Smooth muscle cell of the brain vasculature (primary cell): Measurements from ENCODE around the gene TRIM29.
A peak's percentile ranks its signal among the peaks of the same experiment; 100 is the strongest.

ENCODE experiments used
- DNase-seq: peaks from one replicate; pipeline ENCODE4 v3.0.0-alpha.2; 2012; ENCODE audit warnings: low read depth, low spot score

The TRIM29 gene

DNA sequence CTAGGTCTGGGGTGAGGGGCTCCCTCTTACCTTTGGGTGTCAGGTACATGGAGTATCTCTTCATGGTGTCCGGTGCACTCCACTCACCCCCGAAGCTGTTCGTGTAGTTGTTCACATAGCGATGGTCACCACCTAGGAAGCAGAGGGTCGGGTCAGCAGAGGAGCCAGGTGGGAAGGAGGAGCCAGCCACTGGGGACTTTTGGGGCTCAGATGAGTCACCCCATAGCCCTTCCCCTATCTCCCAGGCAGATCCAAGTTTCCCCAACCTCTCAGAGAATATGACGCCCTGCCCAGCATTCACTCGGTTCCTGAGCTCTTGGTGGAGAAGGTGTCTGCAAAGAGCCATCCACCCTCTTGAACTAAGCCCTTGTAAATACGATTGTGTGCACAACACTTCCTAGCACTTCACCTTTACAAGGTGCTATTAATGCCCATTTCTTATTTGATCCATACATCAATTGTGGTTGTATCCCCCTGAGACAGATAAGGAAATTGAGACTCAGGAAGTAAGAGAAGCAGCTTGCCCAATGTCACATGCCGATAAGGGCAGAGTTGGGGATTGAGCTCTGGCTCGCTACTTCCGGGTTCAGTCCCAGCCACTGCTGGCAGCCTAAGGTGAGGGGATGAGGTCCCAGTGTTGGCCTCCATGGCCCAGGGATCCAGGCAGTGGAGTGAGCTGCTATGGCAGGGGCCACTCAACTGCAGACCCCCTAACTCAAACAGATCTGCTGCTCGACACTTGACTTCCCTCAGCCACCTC lies 14.8 kb downstream of the TRIM29 start:
- no peak for DNase-seq

DNA sequence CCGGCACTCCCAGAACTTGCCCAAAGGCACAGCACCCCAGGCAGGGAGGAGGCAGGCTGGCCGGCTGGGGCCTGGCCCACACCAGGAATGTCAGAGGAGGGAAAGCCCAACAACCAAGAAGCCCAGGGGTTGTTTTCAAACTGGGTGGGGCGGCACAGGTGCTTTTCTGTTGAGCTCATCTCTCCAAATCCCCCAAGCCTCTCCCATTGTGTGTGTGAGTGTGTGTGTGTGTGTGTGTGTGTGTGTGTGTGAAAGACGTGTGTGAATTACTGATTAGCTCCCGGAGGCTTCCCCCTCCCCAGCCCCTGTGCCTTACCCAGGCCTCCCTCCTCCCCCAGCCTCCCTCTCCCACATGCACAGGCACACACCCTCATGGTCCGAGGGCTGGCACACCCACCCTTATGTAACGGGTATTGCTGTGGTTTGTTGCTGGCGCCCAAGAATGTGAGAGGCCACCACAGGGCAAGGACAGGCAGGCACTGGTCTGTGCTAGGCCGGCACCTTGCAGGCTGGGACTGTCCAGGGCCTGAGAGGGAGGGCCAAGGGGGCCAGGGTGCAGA lies 15.9 kb downstream of the TRIM29 start:
- DNase-seq: no peak

DNA sequence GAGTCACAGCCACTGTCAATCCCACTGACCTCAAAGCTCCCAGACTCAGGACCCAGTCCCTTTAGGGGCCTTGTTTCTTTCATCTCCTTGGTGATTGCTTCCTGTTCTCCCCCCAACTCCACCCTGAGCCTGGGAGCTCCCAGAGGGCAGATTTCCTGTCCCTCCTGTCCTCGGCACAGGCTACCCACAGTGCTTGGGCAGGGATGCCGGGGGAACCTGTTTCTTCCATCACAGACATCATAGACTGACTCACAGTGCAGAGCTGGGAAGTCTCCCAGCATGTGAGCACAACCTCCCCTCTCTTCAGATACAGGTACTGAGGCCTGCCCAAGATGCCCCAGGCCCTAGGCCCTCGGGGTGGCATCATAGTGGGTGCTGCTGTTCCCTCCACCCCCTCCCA lies 16.6 kb downstream of the TRIM29 start:
- DNase-seq: no peak

DNA sequence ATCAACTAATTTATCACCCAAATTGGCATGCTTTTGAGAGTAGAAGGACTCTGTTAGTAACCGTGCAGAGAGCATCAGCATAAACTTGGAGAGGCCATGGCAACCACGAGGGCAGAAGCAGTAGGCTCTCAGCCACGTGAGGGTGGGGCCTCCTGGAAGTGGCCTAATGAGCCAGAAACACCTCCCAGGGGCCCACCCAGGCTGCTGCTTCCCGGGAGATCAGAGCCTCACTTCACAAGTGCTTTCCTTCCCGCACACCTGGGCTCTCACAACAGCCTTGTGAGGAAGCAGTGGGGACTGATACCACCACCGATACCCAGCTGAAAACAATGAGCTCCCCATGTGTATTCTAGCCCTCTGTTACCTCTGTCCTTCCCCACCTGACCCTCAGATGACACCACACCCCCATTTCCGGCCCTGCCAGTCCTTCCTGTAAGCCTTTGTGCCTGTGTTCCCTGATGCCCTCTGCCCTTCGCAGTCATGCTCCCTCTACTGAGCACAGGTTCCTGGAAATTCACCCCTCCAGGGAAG lies 17.0 kb downstream of the TRIM29 start:
- DNase-seq: no peak

DNA sequence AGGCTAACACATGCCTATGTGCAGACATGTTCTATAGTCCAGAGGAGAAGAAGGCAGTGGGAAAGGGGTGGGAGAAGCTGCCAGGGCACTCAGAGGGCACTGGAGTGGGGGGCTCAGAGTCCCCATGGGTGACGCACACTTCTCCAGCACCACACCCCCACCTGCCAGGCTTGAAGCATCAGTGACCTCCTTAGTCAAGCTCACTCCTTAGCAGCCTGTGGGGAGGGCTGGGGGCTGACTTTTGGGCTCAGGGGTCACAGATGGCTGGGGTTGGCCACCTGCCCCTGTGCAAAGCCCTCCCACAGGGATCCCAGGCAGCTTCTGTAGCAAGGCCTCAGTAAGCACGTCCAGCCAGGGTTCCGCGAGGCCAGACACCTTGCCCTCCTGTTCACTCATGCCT lies 18.8 kb downstream of the TRIM29 start:
- DNase-seq: no peak

DNA sequence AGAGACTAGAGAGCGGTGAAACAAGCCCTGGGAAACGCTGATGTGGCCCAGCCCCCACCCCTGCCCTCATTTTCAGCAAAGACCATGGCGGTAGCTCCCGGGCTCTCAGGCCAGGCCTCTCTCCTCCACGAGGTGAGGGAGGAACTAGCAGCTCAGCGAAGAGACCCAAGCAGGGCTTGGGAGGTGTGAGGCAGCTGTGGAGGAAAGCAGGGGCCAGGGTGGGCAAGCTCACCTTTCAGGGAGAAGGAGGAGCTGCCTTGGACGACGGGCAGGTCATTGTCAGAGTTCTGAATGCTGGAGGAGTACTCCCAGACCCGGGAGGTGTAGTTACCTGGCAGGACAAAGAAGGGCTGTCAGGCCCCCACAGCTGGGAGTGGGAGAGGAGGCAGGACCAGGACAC lies 19.9 kb downstream of the TRIM29 start:
- no peak for DNase-seq

DNA sequence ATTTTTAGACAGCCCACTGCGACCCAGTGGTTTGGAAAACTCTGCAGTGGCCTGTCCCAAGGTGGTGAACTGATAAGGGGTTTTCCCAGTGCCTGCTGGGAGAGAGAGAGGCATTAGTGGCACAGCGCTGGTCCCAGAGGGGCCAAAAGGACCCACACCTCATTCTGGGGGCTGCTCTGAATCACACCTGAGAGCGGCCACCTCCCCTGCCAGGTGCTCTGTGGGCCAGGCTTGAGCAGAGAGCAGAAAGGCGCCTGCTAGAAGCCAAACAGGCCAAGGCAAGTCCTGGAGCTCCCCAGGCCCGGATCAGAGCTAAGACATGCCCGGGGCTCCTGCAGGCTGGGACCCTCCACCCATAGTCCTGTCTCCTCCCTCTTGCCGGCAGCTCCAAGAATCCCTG lies 20.9 kb downstream of the TRIM29 start:
- DNase-seq: no peak

DNA sequence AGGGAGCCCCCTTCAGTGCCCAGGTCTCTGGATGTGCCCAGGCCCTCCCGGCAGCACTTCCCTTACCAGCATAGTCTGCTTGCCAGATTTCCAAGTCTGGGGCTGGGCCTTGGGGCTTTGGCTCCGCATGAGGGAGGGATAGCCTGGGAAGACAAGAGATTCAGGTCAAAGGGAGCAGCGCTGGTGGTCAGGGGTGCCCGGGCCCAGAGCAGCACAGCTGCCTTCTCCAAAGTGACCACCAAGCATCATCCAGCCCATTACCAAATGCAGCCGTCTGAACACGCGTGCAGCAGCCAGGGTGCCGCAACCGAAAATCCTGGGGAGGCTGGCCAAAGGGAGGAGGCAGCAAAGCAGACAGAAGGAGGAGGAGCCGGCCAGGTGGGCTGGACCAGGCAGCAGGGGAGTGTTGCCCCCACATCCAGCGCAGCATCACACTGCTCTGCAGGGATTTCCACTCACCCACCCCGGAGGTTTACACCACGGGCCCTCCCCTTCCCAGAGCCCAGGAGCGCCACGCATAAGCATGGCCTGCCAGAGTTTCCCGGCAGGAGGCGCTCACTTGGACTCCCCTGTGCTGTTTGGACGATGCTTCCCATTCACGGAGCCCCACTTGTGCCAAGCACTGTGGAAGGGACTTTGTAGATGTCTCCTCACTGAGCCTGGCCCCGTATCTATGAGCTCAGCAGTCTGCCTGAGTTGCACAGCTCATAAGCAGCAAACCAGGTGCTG lies 22.5 kb downstream of the TRIM29 start:
- no peak for DNase-seq

DNA sequence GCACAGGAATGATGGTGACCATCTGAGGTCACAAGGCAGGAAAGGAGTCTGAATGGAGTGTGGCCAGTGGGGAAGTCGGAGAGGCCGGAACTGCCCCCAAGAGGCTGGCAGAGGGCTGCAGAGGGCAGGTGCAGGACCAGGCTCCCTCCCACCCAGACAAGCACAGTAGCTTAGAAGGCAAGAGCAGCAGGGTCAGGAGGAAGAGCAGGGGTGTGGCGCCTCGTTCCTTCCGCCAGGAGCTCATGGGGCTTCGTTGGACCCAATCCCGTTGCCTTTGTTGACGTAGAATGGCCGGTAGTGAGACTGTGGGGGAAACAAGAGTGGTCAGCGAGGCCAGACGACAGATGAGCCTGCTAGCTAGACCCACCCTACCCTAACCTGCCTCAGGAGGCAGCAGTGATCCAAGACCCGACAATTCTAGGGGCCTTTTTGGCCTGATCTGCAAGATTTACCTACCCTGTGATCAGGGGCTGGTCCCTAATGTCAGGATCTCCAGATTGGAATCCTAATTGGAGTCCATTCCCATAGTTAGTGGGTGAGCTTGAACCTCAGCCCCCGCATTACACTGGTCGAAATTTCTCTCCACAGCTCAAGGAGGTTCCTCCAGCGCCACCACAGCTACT lies 25.6 kb downstream of the TRIM29 start:
- no peak for DNase-seq

DNA sequence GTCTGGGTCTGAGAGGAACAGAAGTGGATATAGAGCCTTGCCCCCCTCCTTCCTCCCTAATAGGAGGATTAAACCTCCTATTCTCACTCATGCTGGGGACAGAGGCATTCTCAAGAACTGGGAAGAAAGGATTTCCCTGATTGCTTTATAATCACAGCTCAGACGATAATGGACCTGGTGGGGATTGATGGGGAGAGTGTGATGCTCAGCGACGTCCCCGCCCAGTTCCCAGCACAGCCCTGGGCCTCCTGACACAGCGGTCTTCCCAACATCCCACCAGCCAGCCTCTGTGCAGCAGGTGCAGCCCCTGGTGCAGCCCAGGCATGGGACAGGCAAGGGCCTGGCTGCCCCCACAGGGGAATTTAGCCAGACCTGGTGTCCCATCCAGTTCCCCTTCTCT lies 28.4 kb downstream of the TRIM29 start:
- no peak for DNase-seq

DNA sequence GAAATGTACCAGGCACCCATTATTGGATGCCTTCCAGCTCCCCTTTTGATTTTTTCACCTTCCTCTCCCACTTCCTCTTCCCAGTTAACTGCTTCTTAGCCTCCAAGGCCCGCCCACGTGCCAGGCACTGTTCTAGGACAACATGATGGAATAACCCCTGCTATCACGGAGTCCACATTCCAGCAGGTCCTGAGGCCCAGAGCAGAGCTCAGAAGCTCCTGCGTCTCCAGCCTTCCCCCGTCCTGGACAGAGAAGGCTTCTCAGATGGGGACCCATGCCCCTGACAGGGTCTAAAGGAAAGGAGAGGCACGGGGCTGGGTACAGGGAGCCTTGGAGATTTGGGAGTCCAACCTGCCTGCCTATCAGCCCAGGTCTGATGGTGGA lies 29.1 kb downstream of the TRIM29 start:
- DNase-seq: no peak

DNA sequence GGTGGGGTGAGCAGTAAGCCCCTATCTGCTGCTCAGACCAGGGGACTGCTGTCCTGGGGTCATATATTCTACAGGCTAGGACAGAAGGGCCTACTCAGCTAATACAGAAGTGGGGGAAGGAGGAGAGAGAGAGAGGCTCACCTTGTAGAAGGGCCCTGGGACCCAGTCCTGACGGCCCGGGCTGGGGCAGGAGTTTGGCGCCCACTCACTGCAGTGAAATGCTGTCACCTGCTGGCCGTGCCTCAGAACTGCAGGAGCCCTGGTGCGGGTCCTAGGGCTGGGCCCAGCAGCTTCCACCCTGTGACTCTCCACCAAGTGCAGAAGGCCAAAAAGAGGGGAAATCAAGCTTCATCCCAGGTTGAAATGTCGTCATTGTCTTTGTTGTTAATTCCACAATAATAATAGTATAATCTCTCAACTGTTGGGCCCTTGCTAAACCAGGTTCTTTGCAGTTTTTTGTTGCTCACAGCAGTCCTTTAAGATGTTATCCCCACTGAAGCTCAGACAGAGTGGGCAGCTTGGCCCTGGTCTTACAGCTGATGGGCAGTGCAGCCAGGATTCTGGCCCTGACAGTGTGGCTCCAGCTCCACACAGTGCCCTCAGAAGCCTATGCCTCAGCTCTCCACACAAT lies 29.6 kb downstream of the TRIM29 start:
- DNase-seq: peak; percentile 7

DNA sequence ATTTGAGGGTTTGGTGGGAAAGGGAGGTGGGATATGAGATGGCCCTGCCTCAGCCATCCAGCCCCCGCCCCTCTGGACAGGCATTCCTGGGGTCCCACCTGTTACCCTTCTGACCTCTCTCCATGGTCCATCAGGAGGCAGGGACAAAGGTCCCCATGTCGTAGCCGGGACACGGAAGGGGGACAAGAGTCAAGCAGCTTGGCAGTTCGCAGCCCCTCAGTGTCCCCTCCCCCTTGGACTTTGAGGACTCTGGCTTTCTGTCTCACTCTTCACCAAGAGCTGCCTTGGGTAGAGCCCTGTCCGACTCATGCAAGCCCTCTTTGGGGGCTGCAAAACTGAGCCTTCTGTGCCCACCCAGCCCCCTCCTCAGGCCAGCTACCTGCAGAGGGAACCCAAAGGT lies 30.2 kb downstream of the TRIM29 start:
- DNase-seq: no peak

DNA sequence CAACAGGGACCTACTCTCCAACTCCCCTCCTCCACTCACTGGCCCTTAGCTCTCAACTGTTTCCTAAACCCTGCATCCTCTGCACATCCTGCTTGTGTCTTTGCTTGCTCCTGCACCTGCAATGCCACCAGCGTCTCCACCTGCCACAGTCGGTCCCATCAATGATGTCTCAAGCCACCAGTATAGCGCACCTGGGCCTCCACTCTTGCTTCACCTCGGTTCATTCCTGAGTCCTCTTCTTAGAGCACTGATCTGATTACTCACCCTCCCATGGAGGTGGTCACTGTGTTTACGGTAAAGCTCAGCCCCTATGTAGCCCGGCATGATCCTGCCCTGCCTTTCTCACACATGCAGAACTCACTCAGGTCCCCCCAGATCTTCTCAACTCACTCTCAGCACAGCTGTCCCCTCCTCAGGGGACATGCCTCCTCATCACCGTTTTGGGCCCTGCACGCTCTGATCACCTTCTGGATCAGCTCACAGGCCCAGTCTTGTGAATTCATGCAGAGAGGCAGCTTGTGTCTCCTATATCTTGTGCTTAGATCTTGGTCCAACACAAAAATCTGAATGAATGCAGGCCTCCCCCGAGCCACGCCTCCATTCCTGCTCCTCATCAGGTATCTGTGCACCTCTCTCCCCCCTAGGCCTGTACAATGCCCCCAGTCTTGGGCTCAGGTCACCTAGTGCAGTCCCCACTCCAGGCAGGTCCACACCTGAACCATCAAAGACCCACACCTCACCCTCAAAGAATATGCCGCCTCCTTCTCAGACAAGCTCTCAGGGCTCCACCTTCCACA lies 31.4 kb downstream of the TRIM29 start:
- no peak for DNase-seq

DNA sequence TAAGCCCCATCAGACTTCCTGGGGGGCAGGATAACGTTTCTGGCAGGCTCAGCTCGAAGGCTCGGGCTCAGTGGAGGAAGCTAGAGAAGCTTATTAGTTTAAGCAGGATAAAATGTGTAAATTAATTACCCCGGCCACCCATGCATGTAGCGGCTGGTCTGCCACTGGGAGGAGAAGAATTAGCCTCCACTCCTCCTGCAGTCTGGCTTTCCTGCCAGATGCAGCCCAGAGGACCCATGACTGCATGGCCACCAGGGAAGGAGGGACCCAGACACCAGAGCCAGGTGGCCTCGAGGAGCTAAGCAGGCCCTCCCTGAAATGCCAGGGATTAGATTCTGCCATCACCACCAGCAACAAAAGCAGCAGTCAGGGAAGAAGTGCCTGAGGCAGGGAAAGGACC lies 32.3 kb downstream of the TRIM29 start:
- no peak for DNase-seq

DNA sequence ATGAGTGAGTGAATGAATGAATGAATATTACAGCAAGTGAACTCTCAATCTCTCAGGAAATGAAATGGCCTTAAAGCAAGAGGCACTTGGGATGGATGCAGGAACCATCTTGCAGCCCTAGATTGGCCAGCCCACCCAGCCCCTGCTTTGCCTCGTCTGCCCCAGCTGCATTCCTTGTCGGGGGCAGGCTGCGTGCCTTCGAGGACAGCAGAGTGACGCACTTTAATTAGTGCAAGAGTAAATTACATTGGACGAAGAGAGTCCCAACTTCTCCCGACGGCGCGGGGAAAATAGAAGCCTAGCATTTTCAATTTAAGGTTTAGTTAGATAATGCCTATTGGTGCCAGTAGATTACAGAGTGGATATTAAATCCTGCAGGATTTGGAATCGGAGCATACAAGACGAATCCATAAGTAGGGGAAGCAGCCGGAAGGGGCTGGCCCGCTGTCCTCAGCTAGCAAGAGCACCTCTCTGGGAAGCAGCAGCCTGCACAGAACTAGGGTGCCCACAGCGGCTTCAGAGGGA lies 33.8 kb downstream of the TRIM29 start:
- DNase-seq: no peak

DNA sequence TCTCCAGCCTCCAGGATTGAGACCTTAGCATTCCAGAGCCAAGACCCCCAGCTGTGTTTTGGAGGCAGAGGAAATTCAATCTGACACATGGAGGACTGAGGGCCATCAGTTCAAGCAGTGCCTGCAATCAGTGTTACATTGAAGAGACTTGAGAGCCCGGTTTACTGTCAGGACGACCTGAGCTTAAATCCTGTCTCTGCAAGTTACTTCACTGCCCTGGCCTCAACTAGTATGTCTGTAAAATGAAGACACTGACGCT lies 35.1 kb downstream of the TRIM29 start:
- DNase-seq: no peak

DNA sequence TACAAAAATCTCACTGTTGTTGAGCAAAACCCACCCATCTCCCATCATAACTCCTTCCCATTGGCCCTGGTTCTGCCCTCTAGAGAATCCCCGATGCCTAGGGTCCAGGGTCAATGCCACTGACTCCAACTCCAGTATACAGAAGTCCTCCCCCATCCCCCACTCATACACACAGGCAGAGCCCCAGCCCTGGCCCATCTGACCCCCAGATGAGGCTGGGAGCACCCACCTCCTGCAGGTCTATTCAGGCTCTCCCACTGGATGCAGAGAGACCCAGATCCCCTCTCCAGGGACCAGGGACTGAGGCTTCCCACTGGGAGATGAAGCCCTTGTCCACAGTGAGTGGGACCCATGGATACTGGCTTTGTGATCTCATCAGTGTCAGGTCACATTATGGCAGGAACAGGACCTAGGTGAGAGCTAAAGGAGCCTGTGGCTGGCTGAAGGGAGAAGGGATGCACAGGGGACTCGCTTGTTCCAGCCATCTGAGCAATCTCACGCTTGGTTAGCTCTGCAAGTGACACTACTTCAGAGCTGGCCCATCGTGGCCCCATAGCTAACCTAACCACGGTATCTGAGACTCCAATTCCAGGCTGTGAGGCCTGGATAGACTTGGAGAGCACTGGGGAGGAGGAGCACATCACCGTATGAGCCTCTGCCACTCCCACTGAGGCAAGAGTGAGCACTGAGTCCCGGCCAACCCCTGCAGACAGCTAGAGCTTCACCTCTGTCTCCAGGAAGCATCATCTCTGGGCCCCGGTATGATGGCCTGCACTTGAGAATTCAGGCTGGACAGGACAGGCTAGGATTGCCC lies 35.7 kb downstream of the TRIM29 start:
- no peak for DNase-seq

DNA sequence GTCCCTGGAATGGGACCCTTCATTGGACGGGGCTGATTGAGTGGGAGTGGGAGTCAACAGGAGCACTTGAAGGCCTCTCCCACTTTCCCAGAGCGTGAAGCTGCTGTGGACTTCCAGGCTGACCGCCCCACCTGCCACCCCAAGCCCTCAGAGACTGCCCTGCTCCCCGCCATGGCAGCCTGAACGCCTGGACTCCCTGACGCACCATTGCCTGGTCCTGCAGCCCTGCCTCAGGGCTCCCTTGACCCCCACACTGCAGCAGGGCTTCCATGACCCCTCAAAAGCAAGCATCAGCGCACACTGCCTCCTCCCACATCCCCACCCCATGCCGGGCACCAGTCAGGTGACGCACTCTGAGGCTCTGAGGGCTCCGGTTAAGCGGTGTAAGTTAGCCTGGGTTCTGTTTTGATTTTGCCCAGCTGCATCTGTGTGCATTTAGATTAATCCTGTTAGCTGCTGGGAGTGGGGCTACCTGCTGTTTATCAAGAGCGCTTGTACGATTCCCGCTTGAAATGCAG lies 39.4 kb downstream of the TRIM29 start:
- no peak for DNase-seq
